AG04449 (cell line): ENCODE data around the gene WDR18.

Experiments used
- CTCF ChIA-PET: fragments of 350-600 bp; formaldehyde crosslinking; extraction: SDS; loops from one replicate; lab custom pipeline; 2021; ENCODE audit warnings: antibody characterized with exemption; lab: Yijun Ruan, JAX
- POLR2A ChIA-PET: fragments of 400-600, 350-600 bp; formaldehyde crosslinking; extraction: SDS; loops from one replicate; lab custom pipeline; 2020; ENCODE audit warnings: antibody characterized with exemption, inconsistent platforms; lab: Yijun Ruan, JAX
- DNase-seq: peaks from one replicate; pipeline ENCODE4 v3.0.0-alpha.2; 2010; ENCODE audit warnings: low read depth, low spot score
- H3K4me3 ChIP-seq: 2 replicates; pipeline ENCODE4 v1.5.1; 2011; ENCODE audit warnings: low read depth, mild to moderate bottlenecking, control low read depth, low read length
- TF ChIP-seq, protein P1 (sequence below): IDR thresholded peaks from one replicate; pipeline ENCODE4 v1.5.1; 2011; ENCODE audit warnings: mild to moderate bottlenecking, moderate library complexity, low read length, control low read depth, inconsistent platforms; ENCODE audit not compliant: insufficient read depth; ENCODE audit errors: missing control alignments

WDR18 gene

DNA sequence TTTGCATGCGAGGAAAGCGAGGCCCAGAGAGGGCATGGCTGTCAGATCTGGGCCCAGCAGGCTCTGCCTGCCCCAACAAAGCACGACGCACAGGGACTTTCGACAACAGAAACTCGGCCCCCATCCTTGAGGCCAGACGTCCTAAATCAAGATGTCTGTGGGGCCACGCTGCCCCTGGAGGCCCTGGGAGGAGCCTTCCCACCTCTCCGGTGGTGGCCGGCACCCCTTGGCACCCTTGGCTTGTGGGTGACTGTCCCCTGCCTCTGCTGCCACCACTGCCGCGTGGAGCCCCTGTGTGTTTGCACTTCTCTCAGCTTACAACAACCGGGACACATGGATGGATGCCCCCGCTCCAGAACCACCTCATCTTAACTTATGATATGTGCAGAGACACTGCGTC, 4.4 kb downstream of the WDR18 start:
- TF ChIP-seq, protein P1, sequence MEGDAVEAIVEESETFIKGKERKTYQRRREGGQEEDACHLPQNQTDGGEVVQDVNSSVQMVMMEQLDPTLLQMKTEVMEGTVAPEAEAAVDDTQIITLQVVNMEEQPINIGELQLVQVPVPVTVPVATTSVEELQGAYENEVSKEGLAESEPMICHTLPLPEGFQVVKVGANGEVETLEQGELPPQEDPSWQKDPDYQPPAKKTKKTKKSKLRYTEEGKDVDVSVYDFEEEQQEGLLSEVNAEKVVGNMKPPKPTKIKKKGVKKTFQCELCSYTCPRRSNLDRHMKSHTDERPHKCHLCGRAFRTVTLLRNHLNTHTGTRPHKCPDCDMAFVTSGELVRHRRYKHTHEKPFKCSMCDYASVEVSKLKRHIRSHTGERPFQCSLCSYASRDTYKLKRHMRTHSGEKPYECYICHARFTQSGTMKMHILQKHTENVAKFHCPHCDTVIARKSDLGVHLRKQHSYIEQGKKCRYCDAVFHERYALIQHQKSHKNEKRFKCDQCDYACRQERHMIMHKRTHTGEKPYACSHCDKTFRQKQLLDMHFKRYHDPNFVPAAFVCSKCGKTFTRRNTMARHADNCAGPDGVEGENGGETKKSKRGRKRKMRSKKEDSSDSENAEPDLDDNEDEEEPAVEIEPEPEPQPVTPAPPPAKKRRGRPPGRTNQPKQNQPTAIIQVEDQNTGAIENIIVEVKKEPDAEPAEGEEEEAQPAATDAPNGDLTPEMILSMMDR, result no peak
- CTCF ChIA-PET, result interaction anchor here (0.5 to 13.4 kb wide), 3 partner anchors 17 to 253 kb away, joined by 3 to 259 read pairs (median 3); partner anchors contain the start of genes ATP5F1D and KISS1R

DNA sequence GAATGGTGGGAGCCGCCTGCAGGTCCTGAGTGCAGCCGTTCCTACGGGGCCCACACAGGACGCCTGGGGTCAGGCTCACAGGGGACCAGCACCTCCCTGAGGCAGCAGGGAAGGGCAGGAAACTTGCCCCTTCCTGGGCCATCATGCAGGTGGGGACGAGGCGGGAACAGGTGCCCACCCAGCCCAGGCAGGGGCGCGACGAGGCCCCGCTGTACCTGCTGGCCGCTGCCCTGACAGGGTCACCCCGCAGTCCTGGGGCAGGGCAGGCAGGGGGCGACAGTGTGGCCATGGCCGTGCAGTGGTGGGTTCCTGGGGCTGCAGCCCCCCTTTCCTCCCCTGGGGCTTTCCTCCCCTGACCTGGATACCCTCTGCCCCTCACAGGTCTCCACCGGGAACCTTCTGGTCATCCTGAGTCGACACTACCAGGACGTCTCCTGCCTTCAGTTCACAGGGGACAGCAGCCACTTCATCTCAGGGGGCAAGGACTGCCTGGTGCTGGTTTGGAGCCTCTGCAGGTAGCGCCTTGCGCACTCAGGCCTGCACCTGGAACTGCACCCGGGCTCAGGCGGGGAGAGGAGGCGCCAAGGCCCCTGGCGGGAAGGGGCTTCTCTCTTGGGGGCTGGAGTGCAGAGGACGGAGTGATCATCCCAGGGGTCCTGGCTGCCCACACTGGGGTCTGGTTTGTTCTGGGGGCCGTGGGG, 5.4 kb downstream of the WDR18 start:
- CTCF ChIA-PET, result interaction anchor here (1.0 kb wide), 1 partner anchor 252 kb away, joined by 3 read pairs; the partner anchor contains the start of gene ATP5F1D
- POLR2A ChIA-PET, result no interaction called here

More for the DNA sequence above, 4.4 kb downstream of the WDR18 start:
- no peak overlapping the region for H3K4me3 ChIP-seq
- POLR2A ChIA-PET, result interaction anchor here (0.6 kb wide), 1 partner anchor 85 kb away, joined by 3 read pairs; no protein-coding TSS in a partner anchor
- no peak for DNase-seq

DNA sequence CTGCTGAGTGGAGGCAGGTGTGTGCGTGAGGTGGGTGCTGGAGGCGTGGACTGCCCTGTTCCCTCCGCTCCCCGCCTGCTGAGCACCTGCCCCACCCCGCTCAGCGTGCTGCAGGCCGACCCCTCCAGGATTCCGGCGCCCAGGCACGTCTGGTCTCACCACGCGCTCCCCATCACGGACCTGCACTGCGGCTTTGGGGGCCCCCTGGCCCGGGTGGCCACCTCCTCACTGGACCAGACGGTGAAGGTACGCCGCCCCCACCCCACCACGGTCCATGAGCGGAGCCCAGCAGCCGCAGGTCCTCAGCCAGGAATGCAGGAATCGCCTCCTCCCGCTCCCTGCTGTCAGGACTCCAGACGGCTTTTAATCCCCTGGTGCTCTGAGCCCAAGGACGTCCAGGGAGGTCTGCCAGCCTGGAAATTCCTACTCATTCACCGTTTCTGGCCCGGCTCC, 6.0 kb downstream of the WDR18 start:
- H3K4me3 ChIP-seq, result no peak overlapping the region
- TF ChIP-seq, protein P1, result no peak
- no peak for DNase-seq
- CTCF ChIA-PET, result interaction anchor here (0.6 kb wide), 1 partner anchor 18 kb away, joined by 3 read pairs; no protein-coding TSS in a partner anchor
- POLR2A ChIA-PET, result no interaction called here

More for the DNA sequence above, 5.4 kb downstream of the WDR18 start:
- DNase-seq, result no peak
- no peak overlapping the region for H3K4me3 ChIP-seq
- TF ChIP-seq, protein P1, result peak; percentile 28

DNA sequence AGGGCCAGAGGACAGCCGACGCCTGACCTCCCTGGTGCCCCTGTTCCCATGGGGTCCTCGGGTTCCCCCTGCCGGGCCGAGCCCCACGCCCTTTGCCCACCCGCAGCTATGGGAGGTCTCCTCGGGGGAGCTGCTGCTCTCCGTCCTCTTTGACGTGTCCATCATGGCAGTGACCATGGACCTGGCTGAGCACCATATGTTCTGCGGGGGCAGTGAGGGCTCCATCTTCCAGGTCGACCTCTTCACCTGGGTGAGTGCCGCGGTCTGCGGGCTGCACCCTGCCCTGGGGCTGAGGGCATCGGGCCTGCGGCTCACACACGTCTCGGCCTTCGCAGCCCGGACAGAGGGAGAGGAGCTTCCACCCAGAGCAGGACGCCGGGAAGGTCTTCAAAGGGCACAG, 6.6 kb downstream of the WDR18 start:
- POLR2A ChIA-PET, result no interaction called here

DNA sequence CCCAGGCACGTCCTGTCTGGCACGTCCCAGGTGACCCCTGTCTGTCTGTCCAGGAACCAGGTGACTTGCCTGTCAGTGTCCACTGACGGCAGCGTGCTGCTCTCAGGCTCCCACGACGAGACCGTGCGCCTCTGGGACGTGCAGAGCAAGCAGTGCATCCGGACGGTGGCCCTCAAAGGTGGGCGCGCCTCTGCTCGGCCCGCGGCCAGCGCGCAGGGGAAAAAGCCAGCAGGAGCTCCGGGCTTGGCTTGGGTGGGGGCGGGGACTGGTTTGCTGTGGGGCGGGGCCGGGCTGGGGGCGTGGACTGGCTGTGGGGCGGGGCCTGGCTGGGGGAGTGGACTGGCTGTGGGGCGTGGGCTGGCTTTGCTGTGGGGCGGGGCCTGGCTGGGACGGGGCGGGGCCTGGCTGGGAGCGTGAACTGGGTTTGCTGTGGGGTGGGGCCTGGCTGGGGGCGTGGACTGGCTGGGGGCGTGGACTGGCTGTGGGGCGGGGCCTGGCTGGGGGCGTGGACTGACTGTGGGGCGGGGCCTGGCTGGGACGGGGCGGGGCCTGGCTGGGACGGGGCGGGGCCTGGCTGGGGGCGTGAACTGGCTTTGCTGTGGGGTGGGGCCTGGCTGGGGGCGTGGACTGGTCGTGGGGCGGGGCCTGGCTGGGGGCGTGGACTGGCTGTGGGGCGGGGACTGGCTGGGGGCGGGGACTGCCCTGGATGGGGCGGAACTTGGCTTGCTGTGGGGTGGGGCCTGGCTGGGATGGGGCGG, 7.2 kb downstream of the WDR18 start:
- TF ChIP-seq, protein P1, result no peak
- CTCF ChIA-PET, result interaction anchor here (0.8 kb wide), 1 partner anchor 9 kb away, joined by 3 read pairs; no protein-coding TSS in a partner anchor
- H3K4me3 ChIP-seq, result no peak overlapping the region
- POLR2A ChIA-PET, result no interaction called here
- no peak for DNase-seq

More for the DNA sequence above, 6.6 kb downstream of the WDR18 start:
- CTCF ChIA-PET, result interaction anchor here (0.8 kb wide), 1 partner anchor 9 kb away, joined by 3 read pairs; no protein-coding TSS in a partner anchor
- DNase-seq, result no peak
- TF ChIP-seq, protein P1, result no peak
- H3K4me3 ChIP-seq, result no peak overlapping the region
